ENCODE measurements around the gene SMKR1. TPM values are rescaled to one million over a fixed set of nuclear protein-coding genes. Genes with fewer than 3 reads are reported as not detected.

The SMKR1 gene
- total and polyA plus RNA-seq, 2 of the 8 experiments (the other 6 are each of a cell fraction or from before 2014, with no cell fraction given) = 0.39 to 1.6 TPM

GRCh38 chr7:129530795-129531391, 28.6 kb downstream of the SMKR1 start (continued):
- TF ChIP-seq ATF3 (IDR thresholded peaks at IDR 0.05; ENCODE audit: insufficient read depth, low read depth, low read length) (no peak), USF2 (IDR thresholded peaks at IDR 0.05; ENCODE audit: low read length) (no peak), PHF8 (conservative IDR thresholded peaks at IDR 0.05; ENCODE audit: low read depth, low read length) (no peak)
